ENCODE data around the gene PCNX2. TPM values are rescaled to one million over a fixed set of nuclear protein-coding genes. Genes with fewer than 3 reads are reported as not detected.

PCNX2 gene
- total RNA-seq, 1 donor from 2014 or later = 11.3 TPM

- H3K4me1 ChIP-seq = no peaks in the 10 kb centered on the region
- no peak for DNase-seq
- H3K36me3 ChIP-seq = no peaks in the 10 kb centered on the region
- intact Hi-C loops (cut with DNase I) = no loop called here
- no peak for TF ChIP-seq CTCF (IDR thresholded peaks at IDR 0.05)
- no peaks in the 10 kb centered on the region for H3K9me3 ChIP-seq
- H3K4me3 ChIP-seq = no peak overlapping the region
- no peak for ATAC-seq
- no peak overlapping the region for H3K27ac ChIP-seq
- H3K27me3 ChIP-seq (ENCODE audit: low read depth) = no peaks in the 10 kb centered on the region
Observed at GRCh38 chr1:233269656-233270055, 25.9 kb downstream of the PCNX2 start.

DNA sequence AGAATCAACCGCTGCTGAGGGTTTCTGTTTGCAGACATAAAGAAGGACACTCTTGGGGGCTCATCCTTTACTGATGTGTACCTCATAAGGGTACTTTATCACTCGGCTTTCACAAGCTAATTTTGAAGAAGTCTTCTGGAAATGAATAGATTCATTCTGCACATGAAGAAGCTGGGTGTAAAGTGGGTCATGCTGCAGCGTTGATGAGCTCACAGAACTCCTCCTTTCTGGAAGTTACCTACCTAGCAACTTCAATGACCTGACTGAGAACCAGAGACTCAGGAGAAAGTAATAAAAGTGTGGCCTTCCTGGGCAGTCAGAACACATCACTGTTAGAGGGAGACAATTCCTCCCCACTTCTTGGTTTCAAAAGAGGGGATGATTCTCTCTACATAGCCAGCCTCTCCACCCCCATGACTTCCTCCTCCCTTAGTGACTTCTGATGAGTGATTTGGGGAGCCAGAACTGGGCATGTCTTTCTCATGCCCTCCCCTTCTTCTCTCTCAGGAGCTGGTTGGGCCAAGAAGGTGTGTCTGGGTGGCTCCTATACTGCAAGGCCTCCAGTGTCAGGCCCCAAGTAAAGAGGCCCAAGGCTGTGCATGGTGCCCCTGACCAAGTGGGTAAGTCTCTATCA, 27.0 kb downstream of the PCNX2 start:
- Histone ChIP-seq H3K27ac (no peak overlapping the region), H3K36me3 (no peaks in the 10 kb centered on the region), H3K4me3 (no peak overlapping the region), H3K9me3 (no peaks in the 10 kb centered on the region), H3K27me3 (ENCODE audit: low read depth) (no peaks in the 10 kb centered on the region), H3K4me1 (no peaks in the 10 kb centered on the region)
- no peak for ATAC-seq
- no peak for TF ChIP-seq CTCF (IDR thresholded peaks at IDR 0.05)
- intact Hi-C loops (cut with DNase I) = no loop called here
- DNase-seq = no peak

- no peak for ATAC-seq
- TF ChIP-seq CTCF (IDR thresholded peaks at IDR 0.05) = no peak
Observed at GRCh38 chr1:233261695-233262094, 33.8 kb downstream of the PCNX2 start.

GRCh38 chr1:233261206-233261605, 34.3 kb downstream of the PCNX2 start:
- no peaks in the 10 kb centered on the region for H3K4me1 ChIP-seq
- no peak overlapping the region for H3K4me3 ChIP-seq
- no peak for DNase-seq
- no peak for ATAC-seq
- no peaks in the 10 kb centered on the region for H3K27me3 ChIP-seq (ENCODE audit: low read depth)
- no peak overlapping the region for H3K27ac ChIP-seq
- TF ChIP-seq CTCF (IDR thresholded peaks at IDR 0.05) = no peak
- no peaks in the 10 kb centered on the region for H3K9me3 ChIP-seq
- intact Hi-C loops (cut with DNase I) = no loop called here
- H3K36me3 ChIP-seq = peaks cover 12% of the 10 kb centered on the region

More at GRCh38 chr1:233261695-233262094, 33.8 kb downstream of the PCNX2 start:
- intact Hi-C loops (cut with DNase I) = no loop called here
- H3K27ac ChIP-seq = no peak overlapping the region
- no peaks in the 10 kb centered on the region for H3K4me1 ChIP-seq
- H3K36me3 ChIP-seq = peaks cover 12% of the 10 kb centered on the region
- no peak for DNase-seq
- no peaks in the 10 kb centered on the region for H3K27me3 ChIP-seq (ENCODE audit: low read depth)
- H3K4me3 ChIP-seq = no peak overlapping the region
- H3K9me3 ChIP-seq = no peaks in the 10 kb centered on the region

DNA sequence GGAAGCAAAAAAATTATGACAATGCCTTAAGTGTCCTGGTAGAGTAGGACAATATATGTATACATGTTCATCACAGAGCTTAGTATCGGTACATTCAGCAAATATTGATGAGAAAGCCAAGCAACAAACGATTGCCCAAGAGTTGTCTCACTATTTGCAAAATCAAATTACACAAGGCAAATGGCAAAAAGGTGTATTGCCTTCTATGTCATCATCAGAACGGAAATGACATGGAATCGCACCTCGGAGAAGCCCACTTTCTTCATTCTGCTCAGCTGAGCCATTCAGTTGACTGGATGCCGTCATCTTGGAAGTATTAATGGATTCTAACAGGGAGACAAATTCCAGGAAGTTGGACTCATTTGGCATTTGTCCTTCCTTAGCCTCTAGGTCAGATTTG, 37.7 kb downstream of the PCNX2 start:
- ATAC-seq = no peak
- intact Hi-C loops (cut with DNase I) = no loop called here
- H3K36me3 ChIP-seq = peaks cover 12% of the 10 kb centered on the region

More for the DNA sequence above, 37.7 kb downstream of the PCNX2 start:
- no peak overlapping the region for H3K27ac ChIP-seq
- no peak overlapping the region for H3K4me3 ChIP-seq
- H3K9me3 ChIP-seq = no peaks in the 10 kb centered on the region
- H3K4me1 ChIP-seq = no peaks in the 10 kb centered on the region
- TF ChIP-seq CTCF (IDR thresholded peaks at IDR 0.05) = no peak
- DNase-seq = no peak
- H3K27me3 ChIP-seq (ENCODE audit: low read depth) = no peaks in the 10 kb centered on the region
